HG03565 (cell line): Measurements from ENCODE around the gene ANKRD27.
"Not testable (repeated sequence)": the region's sequence is repeated elsewhere in the genome, so short reads cannot be mapped to it uniquely, and the experiment has no call there.

ENCODE experiments used
- ATAC-seq: cut with Tn5 transposase; IDR thresholded peaks from one replicate; pipeline ENCODE4 v1.9.1; 2021; ENCODE audit warnings: mild to moderate bottlenecking, moderate library complexity; ENCODE audit not compliant: unreplicated experiment

ANKRD27 gene

GRCh38 chr19:32611161-32611560, 63.8 kb downstream of the ANKRD27 start:
- no peak for ATAC-seq

GRCh38 chr19:32607479-32607878, 67.5 kb downstream of the ANKRD27 start:
- ATAC-seq, result no peak

- ATAC-seq, result no peak
Measured at GRCh38 chr19:32606289-32606688, 68.7 kb downstream of the ANKRD27 start.

GRCh38 chr19:32605544-32605943, 69.4 kb downstream of the ANKRD27 start:
- ATAC-seq, result no peak

GRCh38 chr19:32603961-32604360, 71.0 kb downstream of the ANKRD27 start:
- ATAC-seq, result no peak

- no peak for ATAC-seq
Measured at GRCh38 chr19:32599736-32600157, 75.2 kb downstream of the ANKRD27 start.

GRCh38 chr19:32599258-32599657, 75.7 kb downstream of the ANKRD27 start:
- ATAC-seq, result no peak

GRCh38 chr19:32598022-32598421, 77.0 kb downstream of the ANKRD27 start:
- no peak for ATAC-seq

GRCh38 chr19:32595491-32595890, 79.5 kb downstream of the ANKRD27 start:
- ATAC-seq, result no peak

- ATAC-seq, result no peak
Measured at GRCh38 chr19:32594021-32594420, 81.0 kb downstream of the ANKRD27 start.

GRCh38 chr19:32587747-32588504, 87.1 kb downstream of the ANKRD27 start:
- ATAC-seq, result not testable (repeated sequence)

- ATAC-seq, result no peak
Measured at GRCh38 chr19:32581705-32582179, 93.2 kb downstream of the ANKRD27 start.

- peak; percentile 84 for ATAC-seq
Measured at GRCh38 chr19:32580901-32581704, 93.9 kb downstream of the ANKRD27 start, which contains the start of gene PDCD5. Gene PDCD5, plus strand, starts transcription at chr19:32581190. Its CDS starts 72 bp downstream, at chr19:32581262.

GRCh38 chr19:32580353-32580900, 94.6 kb downstream of the ANKRD27 start:
- ATAC-seq, result peak; percentile 4

GRCh38 chr19:32576790-32577189, 98.2 kb downstream of the ANKRD27 start:
- no peak for ATAC-seq

- ATAC-seq, result no peak
Measured at GRCh38 chr19:32573492-32573794, 101.5 kb downstream of the ANKRD27 start.

GRCh38 chr19:32572700-32573491, 102.1 kb downstream of the ANKRD27 start:
- not testable (repeated sequence) for ATAC-seq

- ATAC-seq, result not testable (repeated sequence)
Measured at GRCh38 chr19:32571471-32572075, 103.4 kb downstream of the ANKRD27 start.

GRCh38 chr19:32570081-32570785, 104.7 kb downstream of the ANKRD27 start:
- ATAC-seq, result no peak

- ATAC-seq, result no peak
Measured at GRCh38 chr19:32567486-32567885, 107.5 kb downstream of the ANKRD27 start.
